Effector CD4-positive, alpha-beta T cell (primary cell): ENCODE data around the gene NANP.
"Not testable (repeated sequence)": the region's sequence is repeated elsewhere in the genome, so short reads cannot be mapped to it uniquely, and the experiment has no call there.

Experiments used
- DNase-seq: peaks from one replicate; pipeline ENCODE4 v3.0.0-alpha.2; 2020

The NANP gene

GRCh38 chr20:25605148-25605547 is 18.7 kb downstream of the NANP start:
- no peak for DNase-seq

GRCh38 chr20:25604611-25605010 is 19.2 kb downstream of the NANP start:
- DNase-seq, result no peak

- not testable (repeated sequence) for DNase-seq
Measured at GRCh38 chr20:25602914-25603309, 20.9 kb downstream of the NANP start.

GRCh38 chr20:25602191-25602913 is 21.5 kb downstream of the NANP start:
- DNase-seq, result not testable (repeated sequence)

GRCh38 chr20:25601659-25602058 is 22.2 kb downstream of the NANP start:
- no peak for DNase-seq

GRCh38 chr20:25600632-25601031 is 23.2 kb downstream of the NANP start:
- no peak for DNase-seq

- no peak for DNase-seq
Measured at GRCh38 chr20:25592135-25592852, 31.5 kb downstream of the NANP start.

GRCh38 chr20:25590778-25591177 is 33.0 kb downstream of the NANP start:
- not testable (repeated sequence) for DNase-seq

- DNase-seq, result no peak
Measured at GRCh38 chr20:25588491-25588890, 35.3 kb downstream of the NANP start.

- no peak for DNase-seq
Measured at GRCh38 chr20:25587536-25587935, 36.3 kb downstream of the NANP start.

GRCh38 chr20:25586877-25587276 is 36.9 kb downstream of the NANP start:
- DNase-seq, result no peak

GRCh38 chr20:25584905-25585704 is 38.7 kb downstream of the NANP start, which contains the start of gene NINL:
TSS of gene NINL (minus strand) at chr20:25585531. CDS start at chr20:25526587, 58,944 bp downstream.
- DNase-seq, result no peak

- DNase-seq, result not testable (repeated sequence)
Measured at GRCh38 chr20:25583607-25584006, 40.2 kb downstream of the NANP start.

- no peak for DNase-seq
Measured at GRCh38 chr20:25580711-25581110, 43.1 kb downstream of the NANP start.

GRCh38 chr20:25579081-25579770 is 44.6 kb downstream of the NANP start:
- no peak for DNase-seq

GRCh38 chr20:25576783-25577530 is 46.9 kb downstream of the NANP start:
- DNase-seq, result no peak

GRCh38 chr20:25574411-25574810 is 49.4 kb downstream of the NANP start:
- DNase-seq, result no peak

GRCh38 chr20:25573288-25574251 is 50.2 kb downstream of the NANP start:
- DNase-seq, result no peak

GRCh38 chr20:25571817-25572216 is 52.0 kb downstream of the NANP start:
- DNase-seq, result no peak

GRCh38 chr20:25571240-25571639 is 52.6 kb downstream of the NANP start:
- no peak for DNase-seq

GRCh38 chr20:25570148-25570530 is 53.7 kb downstream of the NANP start:
- DNase-seq, result no peak
